Measurements from ENCODE around the gene JUP.
A peak's percentile ranks its signal among the peaks of the same experiment; 100 is the strongest.

JUP gene

GRCh38 chr17:41823141-41823524, 36.6 kb upstream of the JUP start:
- TF ChIP-seq CTCF (conservative IDR thresholded peaks at IDR 0.05; ENCODE audit: low read length) = no peak

GRCh38 chr17:41822216-41823140, 36.0 kb upstream of the JUP start:
- no peak overlapping the region for H3K4me3 ChIP-seq (ENCODE audit: low read length)
- DNase-seq (ENCODE audit: low read depth) = no peak
- no peak for TF ChIP-seq CTCF (conservative IDR thresholded peaks at IDR 0.05; ENCODE audit: low read length)

More at GRCh38 chr17:41823141-41823524, 36.6 kb upstream of the JUP start:
- no peak for DNase-seq (ENCODE audit: low read depth)
- no peak overlapping the region for H3K4me3 ChIP-seq (ENCODE audit: low read length)

- H3K4me3 ChIP-seq (ENCODE audit: low read length) = no peak overlapping the region
- no peak for TF ChIP-seq CTCF (conservative IDR thresholded peaks at IDR 0.05; ENCODE audit: low read length)
- DNase-seq (ENCODE audit: low read depth) = no peak
Measured at GRCh38 chr17:41821776-41822175, 35.3 kb upstream of the JUP start.

GRCh38 chr17:41818024-41818423, 31.5 kb upstream of the JUP start:
- no peak overlapping the region for H3K4me3 ChIP-seq (ENCODE audit: low read length)
- DNase-seq (ENCODE audit: low read depth) = no peak
- no peak for TF ChIP-seq CTCF (conservative IDR thresholded peaks at IDR 0.05; ENCODE audit: low read length)

- TF ChIP-seq CTCF (conservative IDR thresholded peaks at IDR 0.05; ENCODE audit: low read length) = no peak
- DNase-seq (ENCODE audit: low read depth) = no peak
- no peak overlapping the region for H3K4me3 ChIP-seq (ENCODE audit: low read length)
Measured at GRCh38 chr17:41816637-41817320, 30.3 kb upstream of the JUP start.

GRCh38 chr17:41814195-41814594, 27.7 kb upstream of the JUP start:
- no peak for TF ChIP-seq CTCF (conservative IDR thresholded peaks at IDR 0.05; ENCODE audit: low read length)
- H3K4me3 ChIP-seq (ENCODE audit: low read length) = peak overlapping the region; percentile 90
- DNase-seq (ENCODE audit: low read depth) = no peak
